Measurements from ENCODE around the gene SLC25A39. TPM values are rescaled to one million over a fixed set of nuclear protein-coding genes. Genes with fewer than 3 reads are reported as not detected.
A peak's percentile ranks its signal among the peaks of the same experiment; 100 is the strongest.

Gene SLC25A39
- total and polyA plus RNA-seq, 2 of the 13 experiments (the other 11 are each of a cell fraction or from before 2014, with no cell fraction given) = 144 to 151 TPM

DNA sequence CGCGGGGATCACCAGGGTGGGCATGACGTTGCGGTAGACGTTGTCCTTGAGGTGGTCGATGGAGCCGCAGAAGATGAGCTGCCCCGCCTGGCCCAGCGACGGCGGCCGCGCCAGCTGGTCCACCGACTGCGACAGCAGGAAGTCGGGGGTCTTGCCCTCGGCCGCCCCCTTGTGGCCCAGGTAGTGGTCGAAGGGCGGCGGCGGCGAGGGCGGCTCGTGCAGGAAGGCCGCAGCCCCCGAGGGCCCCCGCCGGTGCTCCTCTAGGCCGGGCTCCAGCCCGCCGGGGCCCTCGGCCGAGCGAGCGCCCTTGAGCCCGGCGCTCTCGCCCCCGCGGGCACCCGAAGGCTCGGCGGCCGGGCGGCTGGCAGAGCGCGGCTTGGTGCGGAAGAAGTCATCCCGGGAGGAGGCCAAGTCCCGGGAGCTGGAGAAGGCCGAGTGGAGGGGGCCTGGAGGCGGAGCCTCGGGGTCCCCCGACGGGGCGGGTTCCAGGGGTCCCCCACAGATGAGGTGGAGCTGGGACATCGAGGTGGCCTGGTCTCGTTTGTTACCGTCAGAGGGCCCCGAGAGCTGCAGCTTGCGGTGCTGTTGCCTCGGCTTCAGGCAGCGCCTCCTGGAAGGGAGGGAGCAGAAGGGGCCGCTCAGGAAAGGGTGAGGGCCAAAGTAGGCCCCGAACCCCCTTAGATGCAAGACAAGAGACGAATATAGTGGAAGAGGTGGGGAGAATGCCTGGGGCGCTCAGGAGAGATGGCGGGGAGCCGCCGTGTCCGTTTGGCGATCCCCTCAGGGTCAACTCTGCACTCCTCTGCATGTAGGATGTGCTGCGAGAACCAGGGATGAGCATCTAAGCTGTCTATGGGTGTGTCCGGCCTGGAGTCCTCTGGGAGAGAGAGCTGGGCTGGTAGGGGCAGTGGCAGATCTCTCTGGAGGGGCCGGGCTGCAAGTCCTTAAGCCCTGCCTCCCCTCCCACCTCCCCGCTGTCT, 30.2 kb upstream of the SLC25A39 start (continued):
- TF ChIP-seq ZBTB49 (CRISPR knock-in tag; IDR thresholded peaks at IDR 0.05; ENCODE audit: borderline replicate concordance) (no peak), POLR2G (IDR thresholded peaks at IDR 0.05; ENCODE audit: low read depth, low read length) (no peak), DNMT3B (CRISPR knock-in tag; conservative IDR thresholded peaks at IDR 0.05) (no peak), ZBTB4 (CRISPR knock-in tag; IDR thresholded peaks at IDR 0.05; ENCODE audit: borderline replicate concordance) (no peak), ZNF441 (CRISPR knock-in tag; IDR thresholded peaks at IDR 0.05; ENCODE audit: borderline replicate concordance) (no peak), FOXC1 (CRISPR knock-in tag; IDR thresholded peaks at IDR 0.05; ENCODE audit: borderline replicate concordance) (no peak), PHF20 (CRISPR knock-in tag; IDR thresholded peaks at IDR 0.05) (peak; percentile 48; the same call in 1 of the 2 replicates), KDM2A (CRISPR knock-in tag; IDR thresholded peaks at IDR 0.05; ENCODE audit: borderline replicate concordance, low read depth) (peak; percentile 72; the same call in 1 of the 2 replicates), ZNF567 (CRISPR knock-in tag; IDR thresholded peaks at IDR 0.05; ENCODE audit: borderline replicate concordance) (no peak), ZNF878 (CRISPR knock-in tag; IDR thresholded peaks at IDR 0.05) (no peak), NR2F1 (CRISPR knock-in tag; IDR thresholded peaks at IDR 0.05) (no peak), KAT2B (IDR thresholded peaks at IDR 0.05; ENCODE audit: borderline replicate concordance, low read depth, low read length) (no peak), ZIK1 (CRISPR knock-in tag; IDR thresholded peaks at IDR 0.05; ENCODE audit: borderline replicate concordance, low read depth) (no peak), REL (CRISPR knock-in tag; conservative IDR thresholded peaks at IDR 0.05) (no peak), FOXM1 (CRISPR knock-in tag; IDR thresholded peaks at IDR 0.05) (no peak), ESRRA (CRISPR knock-in tag; IDR thresholded peaks at IDR 0.05; ENCODE audit: low read depth) (peak; percentile 39; the same call in 1 of the 2 replicates), SAP130 (CRISPR knock-in tag; IDR thresholded peaks at IDR 0.05; ENCODE audit: low read depth) (peak; percentile 41), NR1H2 (CRISPR knock-in tag; IDR thresholded peaks at IDR 0.05; ENCODE audit: borderline replicate concordance, low read depth) (no peak), MBD4 (IDR thresholded peaks at IDR 0.05; ENCODE audit: borderline replicate concordance, low read length) (no peak), ZNF746 (CRISPR knock-in tag; IDR thresholded peaks at IDR 0.05) (no peak), FOXK1 (CRISPR knock-in tag; IDR thresholded peaks at IDR 0.05; ENCODE audit: borderline replicate concordance, low read depth) (no peak)
- TF ChIP-seq, protein P1, sequence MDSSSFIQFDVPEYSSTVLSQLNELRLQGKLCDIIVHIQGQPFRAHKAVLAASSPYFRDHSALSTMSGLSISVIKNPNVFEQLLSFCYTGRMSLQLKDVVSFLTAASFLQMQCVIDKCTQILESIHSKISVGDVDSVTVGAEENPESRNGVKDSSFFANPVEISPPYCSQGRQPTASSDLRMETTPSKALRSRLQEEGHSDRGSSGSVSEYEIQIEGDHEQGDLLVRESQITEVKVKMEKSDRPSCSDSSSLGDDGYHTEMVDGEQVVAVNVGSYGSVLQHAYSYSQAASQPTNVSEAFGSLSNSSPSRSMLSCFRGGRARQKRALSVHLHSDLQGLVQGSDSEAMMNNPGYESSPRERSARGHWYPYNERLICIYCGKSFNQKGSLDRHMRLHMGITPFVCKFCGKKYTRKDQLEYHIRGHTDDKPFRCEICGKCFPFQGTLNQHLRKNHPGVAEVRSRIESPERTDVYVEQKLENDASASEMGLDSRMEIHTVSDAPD (CRISPR knock-in tag; IDR thresholded peaks at IDR 0.05) = no peak
